Measurements from ENCODE around the gene DHRS12.

DNA sequence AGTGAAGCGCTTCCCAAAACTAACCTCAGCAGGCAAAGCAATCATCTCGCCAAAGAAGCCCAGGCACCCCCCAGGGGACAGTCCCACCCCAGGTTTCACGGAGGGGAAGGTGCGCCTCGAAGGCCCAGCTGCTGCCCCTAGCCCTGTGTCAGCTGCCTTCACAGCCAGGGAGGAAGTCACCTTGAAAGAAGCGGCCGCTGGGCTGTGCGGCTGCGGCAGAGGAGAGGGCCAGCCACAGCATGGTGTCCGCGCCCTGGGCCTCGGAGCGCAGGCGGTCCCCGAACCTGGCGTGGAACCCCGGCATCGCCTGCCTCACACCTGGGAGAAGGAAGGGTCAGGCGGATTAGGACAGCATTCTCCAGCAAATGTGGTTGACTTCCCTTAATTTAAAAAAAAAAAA lies 35.0 kb downstream of the DHRS12 start:
- TF ChIP-seq POLR2AphosphoS5 (IDR thresholded peaks at IDR 0.05; ENCODE audit: low read depth, low read length): no peak
- no peak for TF ChIP-seq POLR2A (IDR thresholded peaks at IDR 0.05; ENCODE audit: low read depth, low read length)

Data from GM12892 (cell line).